ENCODE data around the gene PAK1.

- TF ChIP-seq CTCF (IDR thresholded peaks at IDR 0.05) (no peak), POLR2A (IDR thresholded peaks at IDR 0.05) (no peak)
These were observed 173.2 kb downstream of the PAK1 start for GRCh38 chr11:77300695-77301094.
